SJCRH30 (cell line): ENCODE measurements around the gene XPO4. TPM values are rescaled to one million over a fixed set of nuclear protein-coding genes. Genes with fewer than 3 reads are reported as not detected.

ENCODE experiments used
- DNase-seq, 2 experiments: peaks; one replicate each; pipeline ENCODE4 v3.0.0-alpha.2; 2015 to 2020
- H3K27ac ChIP-seq: fragments of 250-450 bp; sonication (Bioruptor Pico); 2 replicates; pipeline ENCODE4 v1.5.1; 2020; ENCODE audit warnings: mild to moderate bottlenecking, moderate library complexity
- H3K27me3 ChIP-seq: fragments of 250-450 bp; sonication (Bioruptor Pico); 2 replicates; pipeline ENCODE4 v1.5.1; 2020; ENCODE audit warnings: mild to moderate bottlenecking, moderate library complexity
- H3K36me3 ChIP-seq: fragments of 250-450 bp; sonication (Bioruptor Pico); 2 replicates; pipeline ENCODE4 v1.5.1; 2020; ENCODE audit warnings: mild to moderate bottlenecking, moderate library complexity
- H3K4me1 ChIP-seq: fragments of 250-450 bp; sonication (Bioruptor Pico); 2 replicates; pipeline ENCODE4 v1.5.1; 2020; ENCODE audit warnings: mild to moderate bottlenecking, moderate library complexity
- H3K4me3 ChIP-seq: fragments of 250-450 bp; sonication (Bioruptor Pico); 2 replicates; pipeline ENCODE4 v1.5.1; 2020; ENCODE audit warnings: mild to moderate bottlenecking, moderate library complexity
- H3K9me3 ChIP-seq: fragments of 250-450 bp; sonication (Bioruptor Pico); replicated peaks from 2 replicates; pipeline ENCODE4 v1.5.1; 2020; ENCODE audit warnings: mild to moderate bottlenecking, moderate library complexity
- total RNA-seq: library from RNA; depleted of rRNA; stranded (reverse); fragments of >200 nt; shearing (Covaris generic); gene quantifications from 2 replicates; pipeline ENCODE4 v1.2.3, GENCODE V29; 2014

Gene XPO4
- total RNA-seq, 1 experiment from 2014 or later, result 48.0 TPM

GRCh38 chr13:20803180-20803965, 99.2 kb downstream of the XPO4 start:
- Histone ChIP-seq H3K27me3 (no peaks in the 10 kb centered on the region), H3K4me1 (no peaks in the 10 kb centered on the region), H3K27ac (no peak overlapping the region), H3K36me3 (peaks cover 42% of the 10 kb centered on the region), H3K9me3 (no peaks in the 10 kb centered on the region), H3K4me3 (no peak overlapping the region)
- DNase-seq, result no peak

- no peak overlapping the region for H3K4me3 ChIP-seq
- H3K36me3 ChIP-seq, result peaks cover 35% of the 10 kb centered on the region
- no peaks in the 10 kb centered on the region for H3K4me1 ChIP-seq
- no peaks in the 10 kb centered on the region for H3K27me3 ChIP-seq
- no peaks in the 10 kb centered on the region for H3K9me3 ChIP-seq
- no peak overlapping the region for H3K27ac ChIP-seq
- no peak for DNase-seq
Measured at GRCh38 chr13:20801707-20802106, 100.8 kb downstream of the XPO4 start.

- no peak overlapping the region for H3K27ac ChIP-seq
- H3K4me1 ChIP-seq, result no peaks in the 10 kb centered on the region
- H3K9me3 ChIP-seq, result no peaks in the 10 kb centered on the region
- H3K4me3 ChIP-seq, result no peak overlapping the region
- no peaks in the 10 kb centered on the region for H3K27me3 ChIP-seq
- H3K36me3 ChIP-seq, result peaks cover 49% of the 10 kb centered on the region
- no peak for DNase-seq
Measured at GRCh38 chr13:20799726-20800416, 102.7 kb downstream of the XPO4 start.

- Histone ChIP-seq H3K27ac (no peak overlapping the region), H3K9me3 (no peaks in the 10 kb centered on the region), H3K4me3 (no peak overlapping the region), H3K27me3 (no peaks in the 10 kb centered on the region), H3K4me1 (no peaks in the 10 kb centered on the region), H3K36me3 (peaks cover 61% of the 10 kb centered on the region)
- no peak for DNase-seq
Measured at GRCh38 chr13:20798027-20798426, 104.5 kb downstream of the XPO4 start.

GRCh38 chr13:20796791-20797508, 105.6 kb downstream of the XPO4 start:
- no peak overlapping the region for H3K27ac ChIP-seq
- no peaks in the 10 kb centered on the region for H3K27me3 ChIP-seq
- no peaks in the 10 kb centered on the region for H3K9me3 ChIP-seq
- no peak for DNase-seq
- no peaks in the 10 kb centered on the region for H3K4me1 ChIP-seq
- H3K36me3 ChIP-seq, result peaks cover 64% of the 10 kb centered on the region
- H3K4me3 ChIP-seq, result no peak overlapping the region

- Histone ChIP-seq H3K9me3 (no peaks in the 10 kb centered on the region), H3K27ac (no peak overlapping the region), H3K4me3 (no peak overlapping the region), H3K27me3 (no peaks in the 10 kb centered on the region), H3K4me1 (no peaks in the 10 kb centered on the region), H3K36me3 (peaks cover 49% of the 10 kb centered on the region)
- DNase-seq, result no peak
Measured at GRCh38 chr13:20789665-20790064, 112.9 kb downstream of the XPO4 start.

- peaks cover 38% of the 10 kb centered on the region for H3K36me3 ChIP-seq
- no peak overlapping the region for H3K27ac ChIP-seq
- H3K27me3 ChIP-seq, result no peaks in the 10 kb centered on the region
- no peaks in the 10 kb centered on the region for H3K9me3 ChIP-seq
- H3K4me1 ChIP-seq, result no peaks in the 10 kb centered on the region
- DNase-seq, result no peak
- no peak overlapping the region for H3K4me3 ChIP-seq
Measured at GRCh38 chr13:20788312-20788711, 114.2 kb downstream of the XPO4 start.

- H3K27ac ChIP-seq, result no peak overlapping the region
- H3K4me1 ChIP-seq, result no peaks in the 10 kb centered on the region
- peaks cover 35% of the 10 kb centered on the region for H3K36me3 ChIP-seq
- no peak overlapping the region for H3K4me3 ChIP-seq
- no peaks in the 10 kb centered on the region for H3K9me3 ChIP-seq
- H3K27me3 ChIP-seq, result no peaks in the 10 kb centered on the region
- DNase-seq, result no peak
Measured at GRCh38 chr13:20787180-20787579, 115.4 kb downstream of the XPO4 start.

GRCh38 chr13:20782116-20782708, 120.3 kb downstream of the XPO4 start:
- no peak for DNase-seq
- Histone ChIP-seq H3K27me3 (no peaks in the 10 kb centered on the region), H3K9me3 (no peaks in the 10 kb centered on the region), H3K4me1 (no peaks in the 10 kb centered on the region), H3K4me3 (no peak overlapping the region), H3K27ac (no peak overlapping the region), H3K36me3 (peaks cover 16% of the 10 kb centered on the region)

GRCh38 chr13:20780317-20780716, 122.2 kb downstream of the XPO4 start:
- H3K27ac ChIP-seq, result no peak overlapping the region
- no peaks in the 10 kb centered on the region for H3K4me1 ChIP-seq
- H3K9me3 ChIP-seq, result no peaks in the 10 kb centered on the region
- DNase-seq, result no peak
- H3K27me3 ChIP-seq, result no peaks in the 10 kb centered on the region
- H3K4me3 ChIP-seq, result no peak overlapping the region
- peaks cover 11% of the 10 kb centered on the region for H3K36me3 ChIP-seq

- H3K9me3 ChIP-seq, result no peaks in the 10 kb centered on the region
- no peaks in the 10 kb centered on the region for H3K4me1 ChIP-seq
- no peak overlapping the region for H3K4me3 ChIP-seq
- no peak for DNase-seq
- H3K27me3 ChIP-seq, result no peaks in the 10 kb centered on the region
- no peak overlapping the region for H3K27ac ChIP-seq
- H3K36me3 ChIP-seq, result peaks cover 11% of the 10 kb centered on the region
Measured at GRCh38 chr13:20779405-20779804, 123.1 kb downstream of the XPO4 start.

GRCh38 chr13:20778311-20778710, 124.2 kb downstream of the XPO4 start:
- peaks cover 11% of the 10 kb centered on the region for H3K36me3 ChIP-seq
- no peak overlapping the region for H3K4me3 ChIP-seq
- no peak for DNase-seq
- H3K27me3 ChIP-seq, result no peaks in the 10 kb centered on the region
- no peaks in the 10 kb centered on the region for H3K9me3 ChIP-seq
- no peaks in the 10 kb centered on the region for H3K4me1 ChIP-seq
- no peak overlapping the region for H3K27ac ChIP-seq

- Histone ChIP-seq H3K4me1 (no peaks in the 10 kb centered on the region), H3K27ac (no peak overlapping the region), H3K27me3 (no peaks in the 10 kb centered on the region), H3K9me3 (no peaks in the 10 kb centered on the region), H3K36me3 (peaks cover 9% of the 10 kb centered on the region), H3K4me3 (no peak overlapping the region)
- no peak for DNase-seq
Measured at GRCh38 chr13:20776751-20777150, 125.8 kb downstream of the XPO4 start.

- peaks cover 6% of the 10 kb centered on the region for H3K36me3 ChIP-seq
- no peaks in the 10 kb centered on the region for H3K27me3 ChIP-seq
- no peak for DNase-seq
- H3K4me3 ChIP-seq, result no peak overlapping the region
- H3K27ac ChIP-seq, result no peak overlapping the region
- H3K9me3 ChIP-seq, result no peaks in the 10 kb centered on the region
- no peaks in the 10 kb centered on the region for H3K4me1 ChIP-seq
Measured at GRCh38 chr13:20775961-20776360, 126.6 kb downstream of the XPO4 start.

- no peaks in the 10 kb centered on the region for H3K27me3 ChIP-seq
- H3K9me3 ChIP-seq, result 0 out of 2 replicates have a peak, but pooled peaks cover 2% of the 10 kb centered on the region
- no peaks in the 10 kb centered on the region for H3K4me1 ChIP-seq
- peaks cover 6% of the 10 kb centered on the region for H3K36me3 ChIP-seq
- no peak overlapping the region for H3K4me3 ChIP-seq
- no peak for DNase-seq
- no peak overlapping the region for H3K27ac ChIP-seq
Measured at GRCh38 chr13:20774746-20775145, 127.8 kb downstream of the XPO4 start.
